Motor neuron (in vitro differentiated cells): ENCODE measurements around the gene EIF4A2. TPM values are rescaled to one million over a fixed set of nuclear protein-coding genes. Genes with fewer than 3 reads are reported as not detected.
"Not testable (repeated sequence)": the region's sequence is repeated elsewhere in the genome, so short reads cannot be mapped to it uniquely, and the experiment has no call there.

Experiments
- ATAC-seq, 8 experiments: fragments of 200-7000 bp; cut with Tn5 transposase; replicated peaks in 6 of 8; 2 replicates each; pipeline ENCODE4 v1.8.0; 2021; ENCODE audit warnings: mild to moderate bottlenecking in 8 of 8, moderate library complexity in 8 of 8
- H3K27ac ChIP-seq, 2 donors: fragments of 250-450 bp; sonication (Bioruptor Pico); 2 replicates each; pipeline ENCODE4 v1.9.0; 2021; ENCODE audit warnings: antibody characterized with exemption in 2 of 2, mild to moderate bottlenecking in 2 of 2, moderate library complexity in 1 of 2
- H3K4me1 ChIP-seq, 2 donors: fragments of 250-450 bp; sonication (Bioruptor Pico); replicated peaks in 1 of 2; 2 replicates each; pipeline ENCODE4 v1.6.1; 2021; ENCODE audit warnings: antibody characterized with exemption in 2 of 2, mild to moderate bottlenecking in 2 of 2, moderate library complexity in 1 of 2
- H3K4me3 ChIP-seq, 5 donors: fragments of 250-450 bp; sonication (Bioruptor Pico); 2 replicates each; pipeline ENCODE4 v1.9.0; 2021; ENCODE audit warnings: antibody characterized with exemption in 5 of 5, mild to moderate bottlenecking in 5 of 5, moderate library complexity in 4 of 5
- WGBS, 10 experiments: fragments of 450-650 bp; shearing (Covaris generic); methylation state at CpG; one replicate each; pipeline ENCODE4 v1.0.0; 2022; 5-methylcytosine and 5-hydroxymethylcytosine counted together
- in situ Hi-C, 9 experiments: fragments of 400-800 bp; cut with MboI; loops; one replicate each; pipeline ENCODE4 v1.15.0; 2021; ENCODE audit warnings: low sequenced_read_pairs in 9 of 9, low pct_unique_long_range_greater_than_20kb in 2 of 9; ENCODE audit not compliant: unreplicated experiment in 9 of 9
- total RNA-seq, 8 experiments: library from RNA; unstranded; fragments of 300-600 nt; gene quantifications; 2 replicates each; pipeline versions ENCODE4 v1.2.3 to v1.2.4, GENCODE V29; 2022

The EIF4A2 gene
- total RNA-seq, 8 experiments from 2014 or later, result 454 to 797 (median 662) TPM

DNA sequence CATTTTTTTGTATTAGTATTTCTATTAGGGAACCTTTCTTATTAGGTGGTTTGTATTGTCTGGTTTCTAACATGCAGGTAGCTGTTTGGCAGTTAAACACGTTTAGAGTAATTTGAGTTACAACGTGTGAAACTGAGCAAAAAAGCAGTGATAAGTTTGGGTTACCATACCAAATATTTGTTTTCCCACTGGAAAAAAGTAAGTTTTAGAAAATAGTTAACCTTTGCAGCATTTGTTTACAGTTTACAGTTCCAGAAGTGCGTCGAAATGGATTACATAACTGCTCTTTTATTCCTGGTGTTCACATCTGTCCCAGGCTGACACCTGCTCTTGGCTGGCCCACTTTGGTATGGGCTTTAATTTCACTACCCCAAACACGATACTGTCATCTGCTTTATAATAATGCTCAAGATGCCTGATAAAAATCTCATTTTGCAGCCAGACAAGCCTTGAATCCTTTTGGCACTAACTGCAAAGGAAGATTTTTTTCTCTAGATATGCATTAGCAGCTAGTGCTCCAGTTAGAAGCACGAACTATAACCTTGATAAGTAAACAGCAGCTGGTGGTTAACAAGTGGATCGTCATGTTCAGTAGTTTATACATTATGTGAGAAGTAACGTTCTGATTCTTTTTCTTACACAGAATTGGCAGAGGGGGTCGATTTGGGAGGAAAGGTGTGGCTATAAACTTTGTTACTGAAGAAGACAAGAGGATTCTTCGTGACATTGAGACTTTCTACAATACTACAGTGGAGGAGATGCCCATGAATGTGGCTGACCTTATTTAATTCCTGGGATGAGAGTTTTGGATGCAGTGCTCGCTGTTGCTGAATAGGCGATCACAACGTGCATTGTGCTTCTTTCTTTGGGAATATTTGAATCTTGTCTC is 5.3 kb downstream of the EIF4A2 start:
- in situ Hi-C loops, result loop anchor here in 1 of 9 experiments (25.0 kb wide), 1 partner anchor 201 kb away; no protein-coding TSS in a partner anchor
- H3K4me1 ChIP-seq, result peaks cover 7 to 26% of the 10 kb centered on the region in 2 donors
- no peak overlapping the region for H3K27ac ChIP-seq
- 38 to 83% (median 76%) methylated on average over 1 to 13 of the region's 13 CpGs for WGBS, 10 experiments
- no peak overlapping the region for H3K4me3 ChIP-seq
- ATAC-seq, result no peak

- H3K4me3 ChIP-seq, result no peak overlapping the region
- peak in 1 of 8 experiments; percentile 7 for ATAC-seq
- H3K27ac ChIP-seq, result no peak overlapping the region
- WGBS, 10 experiments, result 16 to 97% (median 69%) methylated on average over 2 to 4 of the region's 4 CpGs; no CpG with 5 or more reads in 1 of the 10 experiments
- peaks cover 7 to 25% of the 10 kb centered on the region in 2 donors for H3K4me1 ChIP-seq
- in situ Hi-C loops, result loop anchor here in 1 of 9 experiments (25.0 kb wide), 1 partner anchor 202 kb away; no protein-coding TSS in a partner anchor
Observed at GRCh38 chr3:186789554-186790260, 6.3 kb downstream of the EIF4A2 start.

GRCh38 chr3:186790261-186790981 is 7.0 kb downstream of the EIF4A2 start:
- WGBS, 10 experiments, result 17 to 84% (median 62%) methylated on average over 2 to 8 of the region's 8 CpGs
- in situ Hi-C loops, result loop anchor here in 1 of 9 experiments (25.0 kb wide), 1 partner anchor 203 kb away; no protein-coding TSS in a partner anchor
- peaks cover 7 to 18% of the 10 kb centered on the region in 2 donors for H3K4me1 ChIP-seq
- no peak overlapping the region for H3K4me3 ChIP-seq
- ATAC-seq, result peak; percentile 5 to 55 (median 30)
- H3K27ac ChIP-seq, result no peak overlapping the region

- WGBS, 10 experiments, result 80 to 100% (median 85%) methylated on average over 1 to 3 of the region's 3 CpGs; no CpG with 5 or more reads in 1 of the 10 experiments
- Histone ChIP-seq H3K4me3 (no peak overlapping the region), H3K27ac (no peak overlapping the region), H3K4me1 (no peaks in the 10 kb centered on the region)
- in situ Hi-C loops, result loop anchor here in 1 of 9 experiments (25.0 kb wide), 1 partner anchor 211 kb away; no protein-coding TSS in a partner anchor
- no peak for ATAC-seq
Observed at GRCh38 chr3:186798239-186798874, 15.0 kb downstream of the EIF4A2 start.

- WGBS, 10 experiments, result 83 to 100% (median 95%) methylated on average over 1 of the region's 1 CpG; no CpG with 5 or more reads in 2 of the 10 experiments
- in situ Hi-C loops, result loop anchor here in 1 of 9 experiments (25.0 kb wide), 1 partner anchor 188 kb away; the partner anchor contains the start of gene AHSG
- Histone ChIP-seq H3K4me3 (no peak overlapping the region), H3K27ac (no peak overlapping the region), H3K4me1 (peaks cover 2 to 5% of the 10 kb centered on the region in 2 donors)
- ATAC-seq, result no peak
Observed at GRCh38 chr3:186800285-186800684, 16.9 kb downstream of the EIF4A2 start.

GRCh38 chr3:186802701-186803100 is 19.3 kb downstream of the EIF4A2 start:
- WGBS, 10 experiments, result 83 to 100% (median 100%) methylated on average over 1 to 3 of the region's 3 CpGs; no CpG with 5 or more reads in 3 of the 10 experiments
- Histone ChIP-seq H3K4me1 (peaks cover 10 to 13% of the 10 kb centered on the region in 2 donors), H3K4me3 (no peak overlapping the region), H3K27ac (no peak overlapping the region)
- in situ Hi-C loops, result loop anchor here in 1 of 9 experiments (25.0 kb wide), 1 partner anchor 190 kb away; the partner anchor contains the start of gene AHSG
- ATAC-seq, result no peak

- WGBS, 10 experiments, result 79 to 100% (median 93%) methylated on average over 1 to 4 of the region's 4 CpGs; no CpG with 5 or more reads in 3 of the 10 experiments
- in situ Hi-C loops, result loop anchor here in 1 of 9 experiments (25.0 kb wide), 1 partner anchor 191 kb away; the partner anchor contains the start of gene AHSG
Observed at GRCh38 chr3:186803447-186803846, 20.1 kb downstream of the EIF4A2 start.

DNA sequence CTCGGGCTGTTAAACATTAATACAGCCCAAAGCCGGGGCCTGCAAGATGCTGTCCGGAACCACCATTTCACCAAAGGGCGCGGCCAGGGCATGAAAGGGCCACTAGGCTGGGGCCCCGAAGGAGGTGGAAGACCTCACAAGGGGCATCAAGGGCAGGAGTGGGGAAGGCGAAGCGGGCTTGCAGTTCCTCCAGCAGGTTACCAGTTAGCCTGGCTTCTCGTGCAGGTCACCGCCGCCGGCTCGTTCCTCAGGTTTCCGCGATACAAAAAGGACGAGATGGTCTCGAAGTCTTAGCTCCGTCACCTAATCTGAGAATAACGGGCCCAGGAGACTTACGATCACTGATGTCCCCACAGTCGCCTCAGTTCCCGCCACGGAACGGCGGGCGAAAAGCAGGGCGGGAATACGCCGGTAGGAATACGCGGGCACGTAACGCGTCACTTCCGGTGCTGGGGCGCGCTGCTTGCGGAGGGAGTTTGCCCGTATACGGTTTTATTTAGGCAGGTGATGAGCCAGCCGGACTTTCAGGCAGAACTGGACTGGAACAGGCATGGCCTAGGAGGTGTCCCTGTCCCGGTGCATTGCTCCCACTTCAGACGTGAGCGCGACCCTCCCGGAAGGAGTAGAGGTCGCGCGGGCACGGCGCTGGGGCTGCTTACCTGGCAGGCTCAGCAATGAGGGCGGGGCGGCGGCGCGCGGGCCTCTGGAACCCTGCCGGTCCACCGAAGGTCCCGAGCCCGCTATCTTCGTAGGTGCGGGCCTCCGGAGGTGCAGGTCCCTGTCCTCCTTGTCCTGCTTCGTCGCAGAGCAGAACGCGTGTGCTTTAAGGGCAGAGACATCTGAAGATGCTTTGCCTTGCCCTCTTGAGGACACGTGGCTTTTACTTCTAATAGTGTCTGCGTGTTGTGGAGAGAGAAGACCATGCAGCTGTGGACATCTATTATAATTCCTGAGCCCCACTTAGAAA is 23.0 kb downstream of the EIF4A2 start, which contains the start of gene RFC4:
Gene RFC4, minus strand, starts transcription at position 394 of the 967 bp plus-strand sequence. CDS start 1,769 bp downstream, outside the sequence.
- WGBS, 10 experiments, result 0 to 11% (median 1%) methylated on average over 1 to 25 of the region's 70 CpGs; no CpG with 5 or more reads in 2 of the 10 experiments
- in situ Hi-C loops, result loop anchor here in 1 of 9 experiments (25.0 kb wide), 1 partner anchor 194 kb away; the partner anchor contains the start of gene AHSG
- peak; percentile 95 to 98 (median 97) for ATAC-seq
- Histone ChIP-seq H3K4me1 (peaks cover 10 to 13% of the 10 kb centered on the region in 2 donors), H3K4me3 (peak within 1 kb of the TSS; percentile 68 to 98 (median 88)), H3K27ac (peak within 1 kb of the TSS; percentile 88 to 95)

More at GRCh38 chr3:186803447-186803846, 20.1 kb downstream of the EIF4A2 start:
- peaks cover 10 to 13% of the 10 kb centered on the region in 2 donors for H3K4me1 ChIP-seq
- not testable (repeated sequence) for H3K4me3 ChIP-seq, ATAC-seq, H3K27ac ChIP-seq

- Histone ChIP-seq H3K4me1 (peaks cover 10 to 13% of the 10 kb centered on the region in 2 donors), H3K27ac (peak overlapping the region in 1 of 2 donors; percentile 88), H3K4me3 (peak overlapping the region; percentile 68 to 98 (median 88))
- WGBS, 10 experiments, result 21 to 72% (median 61%) methylated on average over 2 to 5 of the region's 5 CpGs
- no peak for ATAC-seq
- in situ Hi-C loops, result loop anchor here in 1 of 9 experiments (25.0 kb wide), 1 partner anchor 195 kb away; the partner anchor contains the start of gene AHSG
Observed at GRCh38 chr3:186807231-186807630, 23.9 kb downstream of the EIF4A2 start.

DNA sequence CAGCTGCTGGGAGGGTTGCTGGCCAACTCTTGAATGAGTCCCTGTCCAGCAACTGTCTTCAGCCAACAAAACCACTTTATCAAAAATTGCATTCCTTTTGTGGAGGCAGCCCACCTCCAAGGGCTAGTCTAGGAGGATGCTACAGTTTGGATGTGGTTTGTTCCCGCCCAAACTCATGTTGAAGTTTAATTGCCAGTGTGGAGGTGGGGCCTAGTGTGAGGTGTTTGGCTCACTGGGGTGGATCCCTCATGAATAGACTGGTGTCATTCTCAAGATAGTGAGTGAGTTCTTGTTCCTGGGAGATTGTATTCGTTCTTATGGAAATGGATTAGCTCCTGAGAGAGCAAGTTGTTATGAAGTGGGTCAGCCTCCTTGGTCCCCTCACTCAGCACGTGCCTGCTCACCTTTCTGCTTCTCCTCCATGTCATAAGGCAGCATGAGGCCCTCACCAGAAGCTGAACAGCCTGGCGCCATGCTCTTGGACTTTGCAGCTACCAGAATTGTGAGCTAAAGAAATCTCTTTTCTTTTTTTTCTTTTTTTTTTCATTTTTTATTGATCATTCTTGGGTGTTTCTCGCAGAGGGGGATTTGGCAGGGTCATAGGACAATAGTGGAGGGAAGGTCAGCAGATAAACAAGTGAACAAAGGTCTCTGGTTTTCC is 27.1 kb downstream of the EIF4A2 start:
- no peak overlapping the region for H3K27ac ChIP-seq
- peaks cover 6% of the 10 kb centered on the region in 2 donors for H3K4me1 ChIP-seq
- whole genome bisulfite sequencing, 10 experiments, result 0 to 97% (median 65%) methylated on average over 1 to 4 of the region's 5 CpGs; no CpG with 5 or more reads in 2 of the 10 experiments
- ATAC-seq, result no peak
- in situ Hi-C loops, result loop anchor here in 2 of 9 experiments (10.0 to 25.0 kb wide), 2 partner anchors 196 to 198 kb away; partner anchors contain the start of gene AHSG (in 2 of the 2)
- no peak overlapping the region for H3K4me3 ChIP-seq
